Mammary epithelial cell (primary cell): ENCODE measurements around the gene MTHFR.

Experiments used
- CTCF ChIP-seq, 2 donors: IDR thresholded peaks in 1 of 2; conservative IDR thresholded peaks in 1 of 2; 2 replicates each; pipeline ENCODE4 v1.5.1; 2011 to 2012; ENCODE audit warnings: inconsistent platforms in 2 of 2, low read length in 2 of 2, mild to moderate bottlenecking in 2 of 2, control low read depth in 1 of 2, low read depth in 1 of 2; ENCODE audit not compliant: insufficient read depth in 1 of 2; ENCODE audit errors: extremely low read depth in 1 of 2
- EZH2 ChIP-seq: IDR thresholded peaks from 2 replicates; pipeline ENCODE4 v1.6.1; 2012; ENCODE audit warnings: low read length, inconsistent platforms, borderline replicate concordance

GRCh38 chr1:11744287-11744686 is 61.5 kb downstream of the MTHFR start:
- TF ChIP-seq CTCF (conservative IDR thresholded peaks at IDR 0.05 in 1 of 2, IDR thresholded peaks at IDR 0.05 in 1 of 2; ENCODE audit: extremely low read depth in 1 of 2, insufficient read depth in 1 of 2, low read depth in 1 of 2, low read length in 2 of 2) (no peak), EZH2 (no peak)
